Stimulated activated CD4-positive, alpha-beta T cell treated with anti-CD3 and anti-CD28 coated beads, Interleukin-15, amount 100 ng/mL, for 48 hours (primary cell): Measurements from ENCODE around the gene QRFP.
"Not testable (repeated sequence)": the region's sequence is repeated elsewhere in the genome, so short reads cannot be mapped to it uniquely, and the experiment has no call there.

Source experiments
- DNase-seq, 2 donors: peaks; one replicate each; pipeline ENCODE4 v3.0.0-alpha.2; 2020; ENCODE audit warnings: low read depth in 2 of 2

Gene QRFP

GRCh38 chr9:130849356-130849755 is 47.3 kb downstream of the QRFP start:
- DNase-seq = no peak

- DNase-seq = not testable (repeated sequence)
Observed at GRCh38 chr9:130848514-130848913, 48.1 kb downstream of the QRFP start.

GRCh38 chr9:130847306-130848217 is 49.0 kb downstream of the QRFP start:
- DNase-seq = no peak

- DNase-seq = no peak
Observed at GRCh38 chr9:130846487-130847305, 49.9 kb downstream of the QRFP start.

- DNase-seq = no peak
Observed at GRCh38 chr9:130845901-130846481, 50.6 kb downstream of the QRFP start.

- no peak for DNase-seq
Observed at GRCh38 chr9:130845254-130845653, 51.4 kb downstream of the QRFP start.

- no peak for DNase-seq
Observed at GRCh38 chr9:130844044-130844451, 52.6 kb downstream of the QRFP start.

- DNase-seq = no peak
Observed at GRCh38 chr9:130843049-130843908, 53.3 kb downstream of the QRFP start.
